Stimulated activated CD8-positive, alpha-beta memory T cell treated with anti-CD3 and anti-CD28 coated beads, Interleukin-12 subunit alpha, Interleukin-12 subunit beta, amount 100 ng/mL, for 4 hours (primary cell): ENCODE data around the gene TBC1D14.

Experiments
- DNase-seq: peaks from one replicate; pipeline ENCODE4 v3.0.0-alpha.2; 2020; ENCODE audit warnings: low read depth

The TBC1D14 gene

GRCh38 chr4:7001271-7001670, 91.6 kb downstream of the TBC1D14 start:
- no peak for DNase-seq

- DNase-seq = no peak
Measured at GRCh38 chr4:7002336-7002735, 92.7 kb downstream of the TBC1D14 start.

- no peak for DNase-seq
Measured at GRCh38 chr4:7003176-7003878, 93.7 kb downstream of the TBC1D14 start.

- no peak for DNase-seq
Measured at GRCh38 chr4:7003879-7004240, 94.2 kb downstream of the TBC1D14 start.

- no peak for DNase-seq
Measured at GRCh38 chr4:7004331-7004730, 94.7 kb downstream of the TBC1D14 start.

- DNase-seq = no peak
Measured at GRCh38 chr4:7005571-7005970, 95.9 kb downstream of the TBC1D14 start.

- no peak for DNase-seq
Measured at GRCh38 chr4:7006411-7006810, 96.8 kb downstream of the TBC1D14 start.

GRCh38 chr4:7007142-7007907, 97.7 kb downstream of the TBC1D14 start:
- no peak for DNase-seq

- no peak for DNase-seq
Measured at GRCh38 chr4:7007944-7008343, 98.3 kb downstream of the TBC1D14 start.

- no peak for DNase-seq
Measured at GRCh38 chr4:7009564-7009963, 99.9 kb downstream of the TBC1D14 start.

GRCh38 chr4:7013175-7013574, 103.5 kb downstream of the TBC1D14 start:
- DNase-seq = no peak

- DNase-seq = no peak
Measured at GRCh38 chr4:7014815-7015214, 105.2 kb downstream of the TBC1D14 start.

GRCh38 chr4:7015383-7016035, 105.9 kb downstream of the TBC1D14 start:
- no peak for DNase-seq

- no peak for DNase-seq
Measured at GRCh38 chr4:7016086-7016485, 106.5 kb downstream of the TBC1D14 start.

- no peak for DNase-seq
Measured at GRCh38 chr4:7016512-7016911, 106.9 kb downstream of the TBC1D14 start.

- no peak for DNase-seq
Measured at GRCh38 chr4:7017446-7018048, 107.9 kb downstream of the TBC1D14 start.

- DNase-seq = no peak
Measured at GRCh38 chr4:7018281-7018680, 108.7 kb downstream of the TBC1D14 start.

GRCh38 chr4:7019367-7019766, 109.7 kb downstream of the TBC1D14 start:
- no peak for DNase-seq

GRCh38 chr4:7020290-7020689, 110.7 kb downstream of the TBC1D14 start:
- no peak for DNase-seq

GRCh38 chr4:7020856-7021255, 111.2 kb downstream of the TBC1D14 start:
- no peak for DNase-seq

- no peak for DNase-seq
Measured at GRCh38 chr4:7021355-7021754, 111.7 kb downstream of the TBC1D14 start.

GRCh38 chr4:7021930-7022664, 112.5 kb downstream of the TBC1D14 start:
- DNase-seq = no peak
